ENCODE results near the gene SLC25A44. TPM values are rescaled to one million over a fixed set of nuclear protein-coding genes. Genes with fewer than 3 reads are reported as not detected.

The SLC25A44 gene
- total RNA-seq, 1 donor from 2014 or later, result 67.9 TPM

- Mint-ChIP-seq H3K9me3 (no peaks in the 10 kb centered on the region), H3K36me3 (ENCODE audit: low read depth) (no peaks in the 10 kb centered on the region), H3K27ac (peak overlapping the region; percentile 12), H3K4me3 (peak overlapping the region; percentile 51), H3K4me1 (peaks cover 70% of the 10 kb centered on the region), H3K27me3 (no peaks in the 10 kb centered on the region)
- intact Hi-C loops (cut with micrococcal nuclease), result no loop called here
- no peak for DNase-seq
Observed at GRCh38 chr1:156155756-156156510, 38.0 kb upstream of the SLC25A44 start.

- H3K27ac Mint-ChIP-seq, result no peak overlapping the region
- intact Hi-C loops (cut with micrococcal nuclease), result no loop called here
- H3K4me1 Mint-ChIP-seq, result peaks cover 73% of the 10 kb centered on the region
- no peak overlapping the region for H3K4me3 Mint-ChIP-seq
- peaks cover 3% of the 10 kb centered on the region for H3K36me3 Mint-ChIP-seq (ENCODE audit: low read depth)
- no peaks in the 10 kb centered on the region for H3K9me3 Mint-ChIP-seq
- no peak for DNase-seq
- H3K27me3 Mint-ChIP-seq, result no peaks in the 10 kb centered on the region
Observed at GRCh38 chr1:156157506-156157905, 36.4 kb upstream of the SLC25A44 start.

- no peak overlapping the region for H3K4me3 Mint-ChIP-seq
- no peak for DNase-seq
- intact Hi-C loops (cut with micrococcal nuclease), result no loop called here
- no peak overlapping the region for H3K27ac Mint-ChIP-seq
- peaks cover 4% of the 10 kb centered on the region for H3K36me3 Mint-ChIP-seq (ENCODE audit: low read depth)
- peaks cover 69% of the 10 kb centered on the region for H3K4me1 Mint-ChIP-seq
- no peaks in the 10 kb centered on the region for H3K9me3 Mint-ChIP-seq
- no peaks in the 10 kb centered on the region for H3K27me3 Mint-ChIP-seq
Observed at GRCh38 chr1:156157966-156158365, 35.9 kb upstream of the SLC25A44 start.

GRCh38 chr1:156160000-156160742 is 33.7 kb upstream of the SLC25A44 start:
- no peaks in the 10 kb centered on the region for H3K9me3 Mint-ChIP-seq
- intact Hi-C loops (cut with micrococcal nuclease), result loop anchor here (5.0 kb wide), 1 partner anchor 37 kb away; no protein-coding TSS in a partner anchor
- no peaks in the 10 kb centered on the region for H3K27me3 Mint-ChIP-seq
- no peak for DNase-seq
- peaks cover 54% of the 10 kb centered on the region for H3K4me1 Mint-ChIP-seq
- peaks cover 6% of the 10 kb centered on the region for H3K36me3 Mint-ChIP-seq (ENCODE audit: low read depth)
- peak overlapping the region; percentile 73 for H3K4me3 Mint-ChIP-seq
- peak overlapping the region; percentile 79 for H3K27ac Mint-ChIP-seq

- no peaks in the 10 kb centered on the region for H3K27me3 Mint-ChIP-seq
- DNase-seq, result peak; percentile 86
- peak overlapping the region; percentile 73 for H3K4me3 Mint-ChIP-seq
- intact Hi-C loops (cut with micrococcal nuclease), result loop anchor here (5.0 kb wide), 1 partner anchor 37 kb away; no protein-coding TSS in a partner anchor
- H3K36me3 Mint-ChIP-seq (ENCODE audit: low read depth), result peaks cover 6% of the 10 kb centered on the region
- peak overlapping the region; percentile 79 for H3K27ac Mint-ChIP-seq
- no peaks in the 10 kb centered on the region for H3K9me3 Mint-ChIP-seq
- peaks cover 50% of the 10 kb centered on the region for H3K4me1 Mint-ChIP-seq
Observed at GRCh38 chr1:156160743-156161171, 33.1 kb upstream of the SLC25A44 start.

GRCh38 chr1:156162430-156163037 is 31.4 kb upstream of the SLC25A44 start:
- Mint-ChIP-seq H3K36me3 (ENCODE audit: low read depth) (peaks cover 6% of the 10 kb centered on the region), H3K4me1 (peaks cover 40% of the 10 kb centered on the region), H3K27ac (no peak overlapping the region), H3K4me3 (no peak overlapping the region), H3K9me3 (peaks cover 4% of the 10 kb centered on the region), H3K27me3 (no peaks in the 10 kb centered on the region)
- no peak for DNase-seq
- intact Hi-C loops (cut with micrococcal nuclease), result loop anchor here (5.0 kb wide), 1 partner anchor 35 kb away; no protein-coding TSS in a partner anchor

GRCh38 chr1:156163712-156164111 is 30.2 kb upstream of the SLC25A44 start:
- Mint-ChIP-seq H3K27me3 (no peaks in the 10 kb centered on the region), H3K4me3 (no peak overlapping the region), H3K27ac (no peak overlapping the region), H3K36me3 (ENCODE audit: low read depth) (peaks cover 6% of the 10 kb centered on the region), H3K4me1 (peaks cover 32% of the 10 kb centered on the region), H3K9me3 (peaks cover 4% of the 10 kb centered on the region)
- intact Hi-C loops (cut with micrococcal nuclease), result loop anchor here (5.0 kb wide), 1 partner anchor 34 kb away; no protein-coding TSS in a partner anchor
- DNase-seq, result no peak

GRCh38 chr1:156164125-156164831 is 29.6 kb upstream of the SLC25A44 start:
- intact Hi-C loops (cut with micrococcal nuclease), result loop anchor here (5.0 kb wide), 1 partner anchor 33 kb away; no protein-coding TSS in a partner anchor
- no peak for DNase-seq
- H3K27ac Mint-ChIP-seq, result no peak overlapping the region
- H3K27me3 Mint-ChIP-seq, result no peaks in the 10 kb centered on the region
- H3K4me1 Mint-ChIP-seq, result peaks cover 27% of the 10 kb centered on the region
- no peak overlapping the region for H3K4me3 Mint-ChIP-seq
- H3K9me3 Mint-ChIP-seq, result peaks cover 4% of the 10 kb centered on the region
- peaks cover 6% of the 10 kb centered on the region for H3K36me3 Mint-ChIP-seq (ENCODE audit: low read depth)

- H3K27me3 Mint-ChIP-seq, result no peaks in the 10 kb centered on the region
- intact Hi-C loops (cut with micrococcal nuclease), result no loop called here
- peaks cover 4% of the 10 kb centered on the region for H3K9me3 Mint-ChIP-seq
- peaks cover 6% of the 10 kb centered on the region for H3K36me3 Mint-ChIP-seq (ENCODE audit: low read depth)
- no peak for DNase-seq
- no peak overlapping the region for H3K27ac Mint-ChIP-seq
- H3K4me1 Mint-ChIP-seq, result peaks cover 20% of the 10 kb centered on the region
- no peak overlapping the region for H3K4me3 Mint-ChIP-seq
Observed at GRCh38 chr1:156165083-156165482, 28.8 kb upstream of the SLC25A44 start.

- H3K4me1 Mint-ChIP-seq, result peaks cover 6% of the 10 kb centered on the region
- H3K27ac Mint-ChIP-seq, result peak overlapping the region; percentile 35
- intact Hi-C loops (cut with micrococcal nuclease), result no loop called here
- no peak for DNase-seq
- H3K9me3 Mint-ChIP-seq, result peaks cover 4% of the 10 kb centered on the region
- peaks cover 2% of the 10 kb centered on the region for H3K36me3 Mint-ChIP-seq (ENCODE audit: low read depth)
- no peak overlapping the region for H3K4me3 Mint-ChIP-seq
- no peaks in the 10 kb centered on the region for H3K27me3 Mint-ChIP-seq
Observed at GRCh38 chr1:156167536-156167935, 26.4 kb upstream of the SLC25A44 start.

GRCh38 chr1:156172696-156173470 is 21.0 kb upstream of the SLC25A44 start:
- Mint-ChIP-seq H3K36me3 (ENCODE audit: low read depth) (no peaks in the 10 kb centered on the region), H3K4me1 (peaks cover 8% of the 10 kb centered on the region), H3K27me3 (no peaks in the 10 kb centered on the region), H3K4me3 (no peak overlapping the region), H3K9me3 (no peaks in the 10 kb centered on the region), H3K27ac (no peak overlapping the region)
- DNase-seq, result no peak
- intact Hi-C loops (cut with micrococcal nuclease), result no loop called here

- Mint-ChIP-seq H3K27ac (no peak overlapping the region), H3K27me3 (no peaks in the 10 kb centered on the region), H3K36me3 (ENCODE audit: low read depth) (no peaks in the 10 kb centered on the region), H3K4me3 (no peak overlapping the region), H3K4me1 (peaks cover 13% of the 10 kb centered on the region), H3K9me3 (no peaks in the 10 kb centered on the region)
- intact Hi-C loops (cut with micrococcal nuclease), result no loop called here
- DNase-seq, result no peak
Observed at GRCh38 chr1:156176610-156177210, 17.2 kb upstream of the SLC25A44 start.
